HepG2 (cell line): ENCODE data around the gene CADM1. TPM values are rescaled to one million over a fixed set of nuclear protein-coding genes. Genes with fewer than 3 reads are reported as not detected.
A peak's percentile ranks its signal among the peaks of the same experiment; 100 is the strongest.

Experiments used
- ATRX ChIP-seq: sonication (generic); formaldehyde crosslinking; IDR thresholded peaks from 2 replicates; pipeline ENCODE4 v1.4.0; 2020; ENCODE audit warnings: missing genetic modification reagents, borderline replicate concordance
- ELF3 ChIP-seq: IDR thresholded peaks from 2 replicates; pipeline ENCODE4 v1.6.1; 2016; ENCODE audit warnings: missing genetic modification reagents, missing compliant biosample characterization
- FOXA1 ChIP-seq, 2 experiments: fragments of 450-650 bp in 1 of 2; sonication (generic) in 1 of 2; formaldehyde crosslinking in 1 of 2; IDR thresholded peaks; 2 replicates each; pipeline versions ENCODE4 v1.4.0 to v1.6.1; 2016 to 2020; ENCODE audit warnings: missing genetic modification reagents in 1 of 2
- FOXP1 ChIP-seq, 2 experiments: fragments of 450-650 bp in 1 of 2; IDR thresholded peaks; 2 replicates each; pipeline ENCODE4 v1.6.1; 2017 to 2018; ENCODE audit warnings: antibody characterized with exemption in 1 of 2
- GATAD2A ChIP-seq: IDR thresholded peaks from 2 replicates; pipeline ENCODE4 v1.6.1; 2016
- GFI1 ChIP-seq: sonication (generic); formaldehyde crosslinking; IDR thresholded peaks from 2 replicates; pipeline ENCODE4 v1.5.0; 2020; ENCODE audit warnings: missing genetic modification reagents, mild to moderate bottlenecking, borderline replicate concordance
- MIXL1 ChIP-seq: IDR thresholded peaks from 2 replicates; pipeline ENCODE4 v1.6.1; 2016
- NCOA2 ChIP-seq: sonication (generic); formaldehyde crosslinking; IDR thresholded peaks from 2 replicates; pipeline ENCODE4 v1.8.0; 2022; ENCODE audit warnings: inconsistent platforms
- NFYC ChIP-seq: IDR thresholded peaks from 2 replicates; pipeline ENCODE4 v1.6.1; 2016; ENCODE audit warnings: missing genetic modification reagents, missing compliant biosample characterization
- NR2F2 ChIP-seq: IDR thresholded peaks from 2 replicates; pipeline ENCODE4 v1.6.1; 2012; ENCODE audit warnings: low read depth, inconsistent platforms, borderline replicate concordance
- POGZ ChIP-seq: sonication (generic); formaldehyde crosslinking; IDR thresholded peaks from 2 replicates; pipeline ENCODE4 v1.4.0; 2020; ENCODE audit warnings: mild to moderate bottlenecking, missing genetic modification reagents
- RARA ChIP-seq: IDR thresholded peaks from 2 replicates; pipeline ENCODE4 v1.6.1; 2016; ENCODE audit warnings: missing genetic modification reagents, missing compliant biosample characterization
- RXRB ChIP-seq: IDR thresholded peaks from 2 replicates; pipeline ENCODE4 v1.6.1; 2016; ENCODE audit warnings: borderline replicate concordance, missing genetic modification reagents, missing compliant biosample characterization
- TCF7 ChIP-seq: sonication (generic); IDR thresholded peaks from 2 replicates; pipeline ENCODE4 v1.6.1; 2016; ENCODE audit warnings: antibody characterized with exemption, low read depth
- ZNF609 ChIP-seq: sonication (generic); formaldehyde crosslinking; IDR thresholded peaks from 2 replicates; pipeline ENCODE4 v1.4.0; 2020; ENCODE audit warnings: mild to moderate bottlenecking, missing genetic modification reagents, borderline replicate concordance
- polyA plus RNA-seq, 8 experiments: library from polyadenylated mRNA; depleted of rRNA in 3 of 8; stranded (reverse) in 7 of 8; unstranded in 1 of 8; fragments of >200 nt; fragmentation: Illumina TruSeq in 4 of 8; extraction: Trizol in 4 of 8; gene quantifications; 2 replicates each; pipeline versions ENCODE4 v1.2.1 to v1.2.3, GENCODE V29; 2011 to 2016; ENCODE audit warnings: low read depth in 4 of 8, missing spikeins in 1 of 8, mixed read lengths in 1 of 8; ENCODE audit not compliant: insufficient read depth in 1 of 8
- total RNA-seq, 5 experiments: library from RNA; depleted of rRNA; stranded (reverse); fragments of >200 nt; fragmentation: Illumina TruSeq; extraction: Trizol; gene quantifications; 2 replicates each; pipeline ENCODE4 v1.2.3, GENCODE V29; 2016; ENCODE audit warnings: low read depth in 1 of 5
- TF ChIP-seq, protein P1 (sequence below): sonication (generic); formaldehyde crosslinking; IDR thresholded peaks from 2 replicates; pipeline ENCODE4 v1.5.0; 2020; ENCODE audit warnings: missing genetic modification reagents
- TF ChIP-seq, protein P2 (sequence below): IDR thresholded peaks from 2 replicates; pipeline ENCODE4 v1.4.0; 2020; ENCODE audit warnings: mild to moderate bottlenecking, missing genetic modification reagents
- TF ChIP-seq, protein P3 (sequence below): sonication (generic); formaldehyde crosslinking; IDR thresholded peaks from 2 replicates; pipeline ENCODE4 v1.4.0; 2020; ENCODE audit warnings: missing genetic modification reagents

The CADM1 gene
- total and polyA plus RNA-seq, 2 of the 13 experiments (the other 11 are each of a cell fraction or from before 2014, with no cell fraction given) = 71.3 to 122 TPM

DNA sequence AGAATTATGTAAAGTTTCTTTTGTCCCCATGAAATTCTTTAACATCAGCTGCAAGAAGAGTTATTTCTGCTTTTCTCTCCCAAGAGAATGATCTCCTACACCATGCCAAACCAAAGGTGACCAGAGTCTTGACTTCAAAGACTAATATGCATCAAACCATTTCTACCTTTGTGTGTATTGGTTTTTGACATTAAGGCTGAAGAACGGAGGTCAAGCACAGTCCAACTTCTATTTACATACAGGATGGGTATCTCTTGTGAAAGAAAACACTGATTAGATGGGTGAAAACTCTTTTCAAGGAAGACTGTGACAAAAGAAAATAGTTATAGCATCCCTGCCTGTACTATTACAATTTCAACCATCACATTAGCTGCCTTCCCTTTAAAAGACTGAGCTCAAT, 256.3 kb downstream of the CADM1 start (continued):
- peak; percentile 50; the same call in 1 of the 2 replicates for TF ChIP-seq RXRB (CRISPR knock-in tag)
- no peak for TF ChIP-seq NFYC
- 0 out of 2 replicates have a peak, but pooled peaks have one; percentile 27 for TF ChIP-seq NCOA2 (CRISPR knock-in tag)
- TF ChIP-seq TCF7 = peak; percentile 66
- peak; percentile 89 for TF ChIP-seq RARA
- TF ChIP-seq POGZ (CRISPR knock-in tag) = no peak
- TF ChIP-seq NR2F2 = 0 out of 2 replicates have a peak, but pooled peaks have one; percentile 48
- TF ChIP-seq GATAD2A = 0 out of 2 replicates have a peak, but pooled peaks have one; percentile 27
- TF ChIP-seq FOXP1 (IDR thresholded peaks at IDR 0.05) = no peak
- peak; percentile 25; the same call in 1 of the 2 replicates for TF ChIP-seq FOXP1 (CRISPR knock-in tag; IDR thresholded peaks at IDR 0.05)
- no peak for TF ChIP-seq ATRX
- peak; percentile 27; the same call in 1 of the 2 replicates for TF ChIP-seq ELF3 (CRISPR knock-in tag)
- 0 out of 2 replicates have a peak, but pooled peaks have one; percentile 27 for TF ChIP-seq MIXL1 (CRISPR knock-in tag)
- no peak for TF ChIP-seq FOXA1 (IDR thresholded peaks at IDR 0.05)
- TF ChIP-seq FOXA1 (CRISPR knock-in tag; IDR thresholded peaks at IDR 0.05) = peak; percentile 53; the same call in 1 of the 2 replicates
- TF ChIP-seq ZNF609 (CRISPR knock-in tag) = 0 out of 2 replicates have a peak, but pooled peaks have one; percentile 23
- TF ChIP-seq, protein P1, sequence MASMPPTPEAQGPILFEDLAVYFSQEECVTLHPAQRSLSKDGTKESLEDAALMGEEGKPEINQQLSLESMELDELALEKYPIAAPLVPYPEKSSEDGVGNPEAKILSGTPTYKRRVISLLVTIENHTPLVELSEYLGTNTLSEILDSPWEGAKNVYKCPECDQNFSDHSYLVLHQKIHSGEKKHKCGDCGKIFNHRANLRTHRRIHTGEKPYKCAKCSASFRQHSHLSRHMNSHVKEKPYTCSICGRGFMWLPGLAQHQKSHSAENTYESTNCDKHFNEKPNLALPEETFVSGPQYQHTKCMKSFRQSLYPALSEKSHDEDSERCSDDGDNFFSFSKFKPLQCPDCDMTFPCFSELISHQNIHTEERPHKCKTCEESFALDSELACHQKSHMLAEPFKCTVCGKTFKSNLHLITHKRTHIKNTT (CRISPR knock-in tag) = no peak
- TF ChIP-seq GFI1 (CRISPR knock-in tag) = peak; percentile 41; the same call in 1 of the 2 replicates
- TF ChIP-seq, protein P2, sequence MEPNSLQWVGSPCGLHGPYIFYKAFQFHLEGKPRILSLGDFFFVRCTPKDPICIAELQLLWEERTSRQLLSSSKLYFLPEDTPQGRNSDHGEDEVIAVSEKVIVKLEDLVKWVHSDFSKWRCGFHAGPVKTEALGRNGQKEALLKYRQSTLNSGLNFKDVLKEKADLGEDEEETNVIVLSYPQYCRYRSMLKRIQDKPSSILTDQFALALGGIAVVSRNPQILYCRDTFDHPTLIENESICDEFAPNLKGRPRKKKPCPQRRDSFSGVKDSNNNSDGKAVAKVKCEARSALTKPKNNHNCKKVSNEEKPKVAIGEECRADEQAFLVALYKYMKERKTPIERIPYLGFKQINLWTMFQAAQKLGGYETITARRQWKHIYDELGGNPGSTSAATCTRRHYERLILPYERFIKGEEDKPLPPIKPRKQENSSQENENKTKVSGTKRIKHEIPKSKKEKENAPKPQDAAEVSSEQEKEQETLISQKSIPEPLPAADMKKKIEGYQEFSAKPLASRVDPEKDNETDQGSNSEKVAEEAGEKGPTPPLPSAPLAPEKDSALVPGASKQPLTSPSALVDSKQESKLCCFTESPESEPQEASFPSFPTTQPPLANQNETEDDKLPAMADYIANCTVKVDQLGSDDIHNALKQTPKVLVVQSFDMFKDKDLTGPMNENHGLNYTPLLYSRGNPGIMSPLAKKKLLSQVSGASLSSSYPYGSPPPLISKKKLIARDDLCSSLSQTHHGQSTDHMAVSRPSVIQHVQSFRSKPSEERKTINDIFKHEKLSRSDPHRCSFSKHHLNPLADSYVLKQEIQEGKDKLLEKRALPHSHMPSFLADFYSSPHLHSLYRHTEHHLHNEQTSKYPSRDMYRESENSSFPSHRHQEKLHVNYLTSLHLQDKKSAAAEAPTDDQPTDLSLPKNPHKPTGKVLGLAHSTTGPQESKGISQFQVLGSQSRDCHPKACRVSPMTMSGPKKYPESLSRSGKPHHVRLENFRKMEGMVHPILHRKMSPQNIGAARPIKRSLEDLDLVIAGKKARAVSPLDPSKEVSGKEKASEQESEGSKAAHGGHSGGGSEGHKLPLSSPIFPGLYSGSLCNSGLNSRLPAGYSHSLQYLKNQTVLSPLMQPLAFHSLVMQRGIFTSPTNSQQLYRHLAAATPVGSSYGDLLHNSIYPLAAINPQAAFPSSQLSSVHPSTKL = peak; percentile 63
- TF ChIP-seq, protein P3, sequence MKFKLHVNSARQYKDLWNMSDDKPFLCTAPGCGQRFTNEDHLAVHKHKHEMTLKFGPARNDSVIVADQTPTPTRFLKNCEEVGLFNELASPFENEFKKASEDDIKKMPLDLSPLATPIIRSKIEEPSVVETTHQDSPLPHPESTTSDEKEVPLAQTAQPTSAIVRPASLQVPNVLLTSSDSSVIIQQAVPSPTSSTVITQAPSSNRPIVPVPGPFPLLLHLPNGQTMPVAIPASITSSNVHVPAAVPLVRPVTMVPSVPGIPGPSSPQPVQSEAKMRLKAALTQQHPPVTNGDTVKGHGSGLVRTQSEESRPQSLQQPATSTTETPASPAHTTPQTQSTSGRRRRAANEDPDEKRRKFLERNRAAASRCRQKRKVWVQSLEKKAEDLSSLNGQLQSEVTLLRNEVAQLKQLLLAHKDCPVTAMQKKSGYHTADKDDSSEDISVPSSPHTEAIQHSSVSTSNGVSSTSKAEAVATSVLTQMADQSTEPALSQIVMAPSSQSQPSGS (CRISPR knock-in tag) = no peak
- TF ChIP-seq, all 625 proteins: peak for 29
